ENCODE data around the gene TNK2.
A peak's percentile ranks its signal among the peaks of the same experiment; 100 is the strongest.

TNK2 gene

DNA sequence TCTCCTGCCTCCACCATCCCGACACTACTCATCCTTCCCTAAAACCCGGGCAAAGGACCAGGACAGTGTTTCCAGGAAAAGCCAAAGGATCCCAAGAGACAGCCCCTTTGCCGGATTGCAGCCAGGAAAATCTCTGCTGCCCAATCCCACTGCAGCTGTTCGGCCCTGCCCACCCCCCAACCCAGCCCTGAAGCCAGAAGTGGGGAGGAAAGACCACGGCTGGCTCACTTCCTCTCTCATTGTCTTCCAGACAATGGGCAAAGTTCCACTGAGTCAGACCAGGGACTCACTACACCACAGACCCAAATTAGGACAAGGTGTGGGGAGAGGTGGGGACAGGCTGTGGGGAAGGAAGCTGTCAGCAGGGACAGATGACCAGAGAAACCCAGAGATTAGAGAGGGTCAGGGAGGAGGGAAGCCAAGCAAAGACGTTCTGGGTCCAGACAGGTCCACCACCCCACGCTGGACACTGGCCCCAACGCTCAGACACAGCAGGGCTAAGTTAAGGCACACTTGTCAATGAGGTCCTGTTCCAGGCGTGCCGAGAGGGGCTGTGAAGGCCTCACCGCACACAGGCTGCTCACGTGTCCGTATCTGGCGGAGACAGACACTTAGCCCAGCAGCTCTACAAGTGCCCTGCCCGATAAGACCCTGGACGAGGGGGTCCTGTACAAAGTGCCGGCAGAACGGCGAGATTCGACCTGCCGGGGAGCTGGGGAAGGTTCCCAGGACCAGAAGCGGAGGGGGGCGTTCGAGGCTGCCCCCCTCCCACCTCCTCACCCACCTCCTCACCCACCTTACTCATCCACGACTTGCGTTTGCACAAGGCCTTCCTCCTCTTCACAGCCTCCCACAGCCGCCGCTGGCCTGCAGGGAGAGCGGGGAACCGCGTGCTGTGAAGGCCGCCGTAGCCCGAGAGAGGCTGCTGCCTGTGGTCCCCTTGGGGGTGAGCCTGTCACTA is 21.9 kb downstream of the TNK2 start:
- Histone ChIP-seq H3K14ac (ENCODE audit: low read length in 2 of 2) (no peak overlapping the region), H3K4ac (ENCODE audit: low read depth in 1 of 2, low read length in 2 of 2) (no peak overlapping the region), H2AK5ac (ENCODE audit: low read length, severe bottlenecking) (no peak overlapping the region), H3K27me3 (ENCODE audit: control insufficient read depth in 1 of 2, insufficient read depth in 1 of 2, low read length in 2 of 2) (no peaks in the 10 kb centered on the region), H3K4me3 (ENCODE audit: insufficient read depth in 1 of 2, low read depth in 1 of 2, low read length in 2 of 2) (no peak overlapping the region), H3K27ac (ENCODE audit: low read length, poor library complexity, severe bottlenecking) (no peak overlapping the region), H3K4me2 (ENCODE audit: low read length, poor library complexity, severe bottlenecking) (no peak overlapping the region), H3K23ac (ENCODE audit: low read length in 2 of 2) (no peak overlapping the region), H3K4me1 (ENCODE audit: control insufficient read depth, insufficient read depth, low read depth, low read length) (peaks cover 16% of the 10 kb centered on the region), H3K9me3 (ENCODE audit: control insufficient read depth, low read length) (no peaks in the 10 kb centered on the region), H2BK5ac (ENCODE audit: low read depth, low read length, poor library complexity, severe bottlenecking) (no peak overlapping the region), H4K8ac (ENCODE audit: low read length) (no peak overlapping the region), H3K36me3 (ENCODE audit: control insufficient read depth in 1 of 2, insufficient read depth in 2 of 2, low read depth in 1 of 2, low read length in 2 of 2) (peaks cover 27 to 65% of the 10 kb centered on the region in 2 experiments), H3K79me1 (replicated peaks; ENCODE audit: low read length, poor library complexity, severe bottlenecking) (peaks cover 39% of the 10 kb centered on the region), H3K18ac (ENCODE audit: low read depth in 1 of 2, low read length in 2 of 2) (no peak overlapping the region), H2BK15ac (ENCODE audit: low read depth, poor library complexity, severe bottlenecking) (no peak overlapping the region), H2BK120ac (ENCODE audit: low read depth, low read length) (no peak overlapping the region), H3K9ac (ENCODE audit: low read length) (no peak overlapping the region), H2BK12ac (ENCODE audit: low read length in 2 of 2) (peak overlapping the region in 1 of 2 experiments; percentile 24), H4K91ac (ENCODE audit: low read length) (no peak overlapping the region), H2AFZ (ENCODE audit: low read depth, low read length) (no peak overlapping the region)
- 92% methylated on average over 33 of the region's 34 CpGs for WGBS
- no peak for DNase-seq

DNA sequence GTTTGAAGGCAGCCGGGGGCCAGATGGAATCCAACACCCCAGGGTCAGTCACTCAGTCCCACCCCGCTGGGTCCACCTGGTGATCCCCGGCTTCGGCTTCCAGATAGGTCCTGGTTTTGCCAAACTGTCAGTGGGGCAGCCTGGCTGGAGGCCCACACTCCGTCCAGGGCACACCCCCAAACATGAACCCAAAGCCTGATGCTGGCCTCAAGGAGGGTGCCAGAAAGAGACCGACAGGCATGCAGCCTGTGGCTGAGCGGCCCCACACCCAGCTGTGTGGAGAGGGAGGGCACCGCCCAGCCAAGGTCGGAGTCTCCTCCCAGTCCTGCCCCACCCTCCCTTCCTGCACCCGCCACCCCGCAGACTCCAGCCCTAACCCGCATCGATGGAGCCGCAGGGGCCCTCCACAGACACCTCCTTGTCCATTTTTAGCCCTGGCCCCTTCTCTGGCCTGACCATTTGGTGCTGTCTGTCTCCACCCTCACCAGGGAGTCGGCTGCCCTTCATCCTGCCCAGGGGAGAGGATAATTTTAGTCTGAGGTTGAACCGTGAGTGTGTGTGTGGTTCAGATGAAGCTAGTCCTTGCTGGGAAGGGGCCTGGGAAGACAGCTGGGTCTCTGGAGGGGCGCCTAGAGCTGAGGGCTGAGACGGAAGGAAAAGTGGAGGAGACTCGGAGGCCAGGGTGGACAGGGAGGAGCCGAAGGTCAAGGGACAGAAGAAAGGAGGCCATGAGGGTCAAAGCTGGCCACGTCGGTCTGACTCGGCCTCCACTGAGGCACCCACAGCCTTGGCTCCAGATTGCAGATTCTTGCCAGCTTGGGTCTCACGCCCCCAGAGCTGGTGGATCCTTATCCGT is 23.1 kb downstream of the TNK2 start:
- Histone ChIP-seq H2BK12ac (ENCODE audit: low read length in 2 of 2) (no peak overlapping the region), H3K14ac (ENCODE audit: low read length in 2 of 2) (no peak overlapping the region), H4K91ac (ENCODE audit: low read length) (peak overlapping the region; percentile 11), H3K27ac (ENCODE audit: low read length, poor library complexity, severe bottlenecking) (no peak overlapping the region), H2AK5ac (ENCODE audit: low read length, severe bottlenecking) (no peak overlapping the region), H2BK15ac (ENCODE audit: low read depth, poor library complexity, severe bottlenecking) (no peak overlapping the region), H2BK5ac (ENCODE audit: low read depth, low read length, poor library complexity, severe bottlenecking) (no peak overlapping the region), H3K36me3 (ENCODE audit: control insufficient read depth in 1 of 2, insufficient read depth in 2 of 2, low read depth in 1 of 2, low read length in 2 of 2) (peaks cover 27 to 67% of the 10 kb centered on the region in 2 experiments), H3K18ac (ENCODE audit: low read depth in 1 of 2, low read length in 2 of 2) (no peak overlapping the region), H3K4me1 (ENCODE audit: control insufficient read depth, insufficient read depth, low read depth, low read length) (peaks cover 16% of the 10 kb centered on the region), H3K4me2 (ENCODE audit: low read length, poor library complexity, severe bottlenecking) (no peak overlapping the region), H3K79me1 (replicated peaks; ENCODE audit: low read length, poor library complexity, severe bottlenecking) (peaks cover 39% of the 10 kb centered on the region), H4K8ac (ENCODE audit: low read length) (no peak overlapping the region), H3K27me3 (ENCODE audit: control insufficient read depth in 1 of 2, insufficient read depth in 1 of 2, low read length in 2 of 2) (no peaks in the 10 kb centered on the region), H3K4me3 (ENCODE audit: insufficient read depth in 1 of 2, low read depth in 1 of 2, low read length in 2 of 2) (no peak overlapping the region), H3K9ac (ENCODE audit: low read length) (no peak overlapping the region), H2BK120ac (ENCODE audit: low read depth, low read length) (no peak overlapping the region), H3K23ac (ENCODE audit: low read length in 2 of 2) (no peak overlapping the region), H2AFZ (ENCODE audit: low read depth, low read length) (no peak overlapping the region), H3K4ac (ENCODE audit: low read depth in 1 of 2, low read length in 2 of 2) (no peak overlapping the region), H3K9me3 (ENCODE audit: control insufficient read depth, low read length) (no peaks in the 10 kb centered on the region)
- WGBS = 89% methylated on average over 20 of the region's 25 CpGs
- DNase-seq = no peak

DNA sequence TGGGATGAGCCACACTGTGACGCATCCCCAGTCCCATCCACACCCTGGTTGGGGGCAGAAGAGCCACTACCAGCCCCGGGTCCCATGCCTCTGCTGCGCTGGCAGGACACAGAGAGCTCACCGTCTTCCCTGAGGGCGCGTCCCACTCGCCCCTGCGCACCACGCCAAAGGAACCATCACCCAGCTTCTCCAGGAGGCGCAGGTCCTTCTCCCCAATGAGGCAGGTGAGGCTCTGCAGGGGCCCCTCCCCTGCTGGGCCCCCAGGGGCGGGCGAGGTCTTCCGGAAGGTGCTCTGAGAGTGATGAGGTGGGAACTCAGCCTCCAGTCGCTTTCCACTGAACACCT is 23.7 kb downstream of the TNK2 start:
- 95% methylated on average over 14 of the region's 14 CpGs for WGBS
- H3K14ac ChIP-seq (ENCODE audit: low read length in 2 of 2) = no peak overlapping the region
- H2BK120ac ChIP-seq (ENCODE audit: low read depth, low read length) = no peak overlapping the region
- H3K79me1 ChIP-seq (replicated peaks; ENCODE audit: low read length, poor library complexity, severe bottlenecking) = peaks cover 34% of the 10 kb centered on the region
- H3K4me1 ChIP-seq (ENCODE audit: control insufficient read depth, insufficient read depth, low read depth, low read length) = peaks cover 12% of the 10 kb centered on the region
- no peak for DNase-seq
- no peak overlapping the region for H2BK12ac ChIP-seq (ENCODE audit: low read length in 2 of 2)
- H2AFZ ChIP-seq (ENCODE audit: low read depth, low read length) = no peak overlapping the region
- H3K4me3 ChIP-seq (ENCODE audit: insufficient read depth in 1 of 2, low read depth in 1 of 2, low read length in 2 of 2) = no peak overlapping the region
- H4K8ac ChIP-seq (ENCODE audit: low read length) = no peak overlapping the region
- H2AK5ac ChIP-seq (ENCODE audit: low read length, severe bottlenecking) = no peak overlapping the region
- no peak overlapping the region for H4K91ac ChIP-seq (ENCODE audit: low read length)
- H3K9ac ChIP-seq (ENCODE audit: low read length) = no peak overlapping the region
- H2BK15ac ChIP-seq (ENCODE audit: low read depth, poor library complexity, severe bottlenecking) = no peak overlapping the region
- H3K23ac ChIP-seq (ENCODE audit: low read length in 2 of 2) = no peak overlapping the region
- H3K27me3 ChIP-seq (ENCODE audit: control insufficient read depth in 1 of 2, insufficient read depth in 1 of 2, low read length in 2 of 2) = no peaks in the 10 kb centered on the region
- no peaks in the 10 kb centered on the region for H3K9me3 ChIP-seq (ENCODE audit: control insufficient read depth, low read length)
- no peak overlapping the region for H3K4ac ChIP-seq (ENCODE audit: low read depth in 1 of 2, low read length in 2 of 2)
- H3K4me2 ChIP-seq (ENCODE audit: low read length, poor library complexity, severe bottlenecking) = no peak overlapping the region
- H3K36me3 ChIP-seq (ENCODE audit: control insufficient read depth in 1 of 2, insufficient read depth in 2 of 2, low read depth in 1 of 2, low read length in 2 of 2) = peaks cover 29 to 69% of the 10 kb centered on the region in 2 experiments
- no peak overlapping the region for H2BK5ac ChIP-seq (ENCODE audit: low read depth, low read length, poor library complexity, severe bottlenecking)
- H3K18ac ChIP-seq (ENCODE audit: low read depth in 1 of 2, low read length in 2 of 2) = no peak overlapping the region
- no peak overlapping the region for H3K27ac ChIP-seq (ENCODE audit: low read length, poor library complexity, severe bottlenecking)

DNA sequence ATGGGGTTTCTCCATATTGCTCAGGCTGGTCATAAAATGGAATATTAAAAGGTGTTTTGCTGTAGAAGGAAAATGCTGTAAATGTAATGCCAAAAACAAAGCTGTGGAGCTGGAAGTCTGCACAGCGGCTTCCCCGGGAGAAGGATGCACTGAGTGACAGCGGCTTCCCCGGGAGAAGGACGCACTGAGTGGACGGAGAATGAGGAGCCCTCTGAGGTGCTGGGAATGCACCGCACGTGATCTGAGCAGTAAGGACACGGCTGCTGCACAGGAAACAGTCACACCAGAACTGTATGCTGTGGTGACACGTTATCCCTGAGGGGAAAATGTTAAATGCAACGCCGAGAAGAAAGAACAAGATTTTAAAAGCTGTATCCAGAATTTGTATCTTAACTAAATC is 24.6 kb downstream of the TNK2 start:
- Histone ChIP-seq H4K8ac (ENCODE audit: low read length) (no peak overlapping the region), H3K27me3 (ENCODE audit: control insufficient read depth in 1 of 2, insufficient read depth in 1 of 2, low read length in 2 of 2) (no peaks in the 10 kb centered on the region), H4K91ac (ENCODE audit: low read length) (no peak overlapping the region), H2BK5ac (ENCODE audit: low read depth, low read length, poor library complexity, severe bottlenecking) (no peak overlapping the region), H3K14ac (ENCODE audit: low read length in 2 of 2) (no peak overlapping the region), H3K23ac (ENCODE audit: low read length in 2 of 2) (no peak overlapping the region), H2BK15ac (ENCODE audit: low read depth, poor library complexity, severe bottlenecking) (no peak overlapping the region), H2AK5ac (ENCODE audit: low read length, severe bottlenecking) (no peak overlapping the region), H3K4me1 (ENCODE audit: control insufficient read depth, insufficient read depth, low read depth, low read length) (peaks cover 10% of the 10 kb centered on the region), H3K9me3 (ENCODE audit: control insufficient read depth, low read length) (no peaks in the 10 kb centered on the region), H3K4ac (ENCODE audit: low read depth in 1 of 2, low read length in 2 of 2) (no peak overlapping the region), H2BK12ac (ENCODE audit: low read length in 2 of 2) (no peak overlapping the region), H3K9ac (ENCODE audit: low read length) (no peak overlapping the region), H3K36me3 (ENCODE audit: control insufficient read depth in 1 of 2, insufficient read depth in 2 of 2, low read depth in 1 of 2, low read length in 2 of 2) (peaks cover 29 to 75% of the 10 kb centered on the region in 2 experiments), H2BK120ac (ENCODE audit: low read depth, low read length) (no peak overlapping the region), H3K18ac (ENCODE audit: low read depth in 1 of 2, low read length in 2 of 2) (no peak overlapping the region), H3K4me2 (ENCODE audit: low read length, poor library complexity, severe bottlenecking) (no peak overlapping the region), H3K27ac (ENCODE audit: low read length, poor library complexity, severe bottlenecking) (no peak overlapping the region), H2AFZ (ENCODE audit: low read depth, low read length) (no peak overlapping the region), H3K4me3 (ENCODE audit: insufficient read depth in 1 of 2, low read depth in 1 of 2, low read length in 2 of 2) (no peak overlapping the region), H3K79me1 (replicated peaks; ENCODE audit: low read length, poor library complexity, severe bottlenecking) (peaks cover 28% of the 10 kb centered on the region)
- DNase-seq = no peak
- 94% methylated on average over 9 of the region's 12 CpGs for WGBS
